Measurements from ENCODE around the gene CCDC85C. TPM values are rescaled to one million over a fixed set of nuclear protein-coding genes. Genes with fewer than 3 reads are reported as not detected.

CCDC85C gene
- total and polyA plus RNA-seq, 2 of the 4 experiments (the other 2 are of a cell fraction) = 16.0 to 19.0 TPM

- Histone ChIP-seq H2BK5ac (ENCODE audit: low read depth, low read length, poor library complexity, severe bottlenecking) (peak overlapping the region; percentile 44), H3K14ac (replicated peaks; ENCODE audit: low read depth, low read length) (peak overlapping the region; percentile 87), H3K9me3 (ENCODE audit: control insufficient read depth, insufficient read depth, low read length) (no peaks in the 10 kb centered on the region), H4K5ac (ENCODE audit: low read depth, low read length) (no peak overlapping the region), H3K4me2 (ENCODE audit: low read depth, low read length) (peak overlapping the region; percentile 85), H4K91ac (ENCODE audit: insufficient read depth, low read depth, low read length) (peak overlapping the region; percentile 44), H2AK9ac (replicated peaks; ENCODE audit: low read depth, low read length, poor library complexity) (peak overlapping the region; percentile 93), H3K56ac (ENCODE audit: extremely low read depth, insufficient read depth, low read length) (no peak overlapping the region), H3K36me3 (ENCODE audit: control insufficient read depth, insufficient read depth, low read length) (no peaks in the 10 kb centered on the region), H2BK15ac (ENCODE audit: low read depth, low read length) (0 out of 3 replicates have a peak overlapping the region, but pooled peaks have one; percentile 19), H3K18ac (ENCODE audit: low read depth, low read length) (no peak overlapping the region), H2BK20ac (ENCODE audit: low read depth, low read length) (peak overlapping the region; percentile 35; the same call in 1 of the 2 replicates), H2BK120ac (ENCODE audit: low read depth, low read length) (peak overlapping the region; percentile 62), H3K4ac (ENCODE audit: low read depth, low read length) (peak overlapping the region; percentile 72), H3K27me3 (ENCODE audit: control insufficient read depth, insufficient read depth, low read length) (no peaks in the 10 kb centered on the region), H3K23ac (ENCODE audit: low read depth, low read length) (peak overlapping the region; percentile 83; the same call in 1 of the 2 replicates), H4K8ac (ENCODE audit: low read depth in 2 of 2, low read length in 2 of 2) (peak overlapping the region in 1 of 2 experiments; percentile 44; a peak in 2 of 4 replicates), H2AK5ac (ENCODE audit: low read depth, low read length) (peak overlapping the region; percentile 72), H3K9ac (ENCODE audit: low read depth, low read length) (peak overlapping the region; percentile 64), H3K27ac (ENCODE audit: insufficient read depth, low read length) (peak overlapping the region; percentile 56; the same call in 1 of the 2 replicates), H3K4me3 (ENCODE audit: insufficient read depth, low read depth, low read length) (peak overlapping the region; percentile 3; the same call in 1 of the 2 replicates), H3K79me1 (ENCODE audit: low read depth in 1 of 2, low read length in 2 of 2) (peaks cover 21 to 79% of the 10 kb centered on the region in 2 experiments; a peak in 3 of 4 replicates), H4K20me1 (ENCODE audit: insufficient read depth, low read length) (peaks cover 53% of the 10 kb centered on the region), H2AFZ (replicated peaks; ENCODE audit: low read length, poor library complexity) (peak overlapping the region; percentile 74), H3K4me1 (ENCODE audit: control insufficient read depth, insufficient read depth, low read length) (peaks cover 16% of the 10 kb centered on the region), H3K9me1 (ENCODE audit: insufficient read depth, low read length) (peaks cover 19% of the 10 kb centered on the region)
- DNase-seq (peak; percentile 65), ATAC-seq (ENCODE audit: low read depth) (no peak)
- ChIA-PET CTCF (interaction anchor here (0.6 to 1.5 kb wide), 3 partner anchors 11 to 165 kb away, joined by 3 to 4 read pairs (median 3); no protein-coding TSS in a partner anchor), POLR2A (ENCODE audit: unreplicated experiment) (no interaction called here)
- dilution Hi-C loops (cut with HindIII; ENCODE audit: low sequenced_read_pairs, unreplicated experiment) (no loop called here), intact Hi-C loops (cut with micrococcal nuclease) (no loop called here), in situ Hi-C loops (cut with MboI; ENCODE audit: low sequenced_read_pairs) (no loop called here)
- BruUV-seq (replicated peaks) = no TSS peak
- WGBS, 2 experiments (ENCODE audit: extremely low coverage in 2 of 2, insufficient read length in 1 of 2) = 20% methylated on average over 1 of the region's 8 CpGs; no CpG with 5 or more reads in 1 of the 2 experiments
- TF ChIP-seq FOS (IDR thresholded peaks at IDR 0.05; ENCODE audit: low read depth, low read length) (no peak), BHLHE40 (IDR thresholded peaks at IDR 0.05; ENCODE audit: low read depth, low read length) (no peak), RAD21 (IDR thresholded peaks at IDR 0.05; ENCODE audit: low read length) (peak; percentile 19; the same call in 1 of the 2 replicates), USF2 (IDR thresholded peaks at IDR 0.05; ENCODE audit: low read depth, low read length) (no peak), CTCF (conservative IDR thresholded peaks at IDR 0.05; ENCODE audit: low read depth, low read length) (no peak), NFE2L2 (IDR thresholded peaks at IDR 0.05; ENCODE audit: low read depth, low read length) (no peak; the same call in 1 of the 2 replicates), RCOR1 (IDR thresholded peaks at IDR 0.05; ENCODE audit: insufficient replicate concordance, low read length) (no peak), MXI1 (IDR thresholded peaks at IDR 0.05; ENCODE audit: borderline replicate concordance, low read depth, low read length) (peak; percentile 49; the same call in 1 of the 2 replicates)
These were observed 2.6 kb downstream of the CCDC85C start for GRCh38 chr14:99601361-99601831.
